Smooth muscle cell (in vitro differentiated cells): ENCODE measurements around the gene AGBL1. TPM values are rescaled to one million over a fixed set of nuclear protein-coding genes. Genes with fewer than 3 reads are reported as not detected.

Experiments
- DNase-seq: peaks from one replicate; lab custom pipeline; 2025; ENCODE audit not compliant: unreplicated experiment; lab: John Stamatoyannopoulos, UW
- H2AFZ ChIP-seq: fragments of 200-600 bp; sonication (generic); 2 replicates; pipeline ENCODE4 v1.6.0; 2016; ENCODE audit warnings: antibody characterized with exemption, low read depth, mild to moderate bottlenecking
- H3F3A ChIP-seq: fragments of 200-600 bp; sonication (generic); 2 replicates; pipeline ENCODE4 v1.6.0; 2017; ENCODE audit warnings: antibody characterized with exemption, low read depth
- H3K27ac ChIP-seq: fragments of 200-600 bp; sonication (generic); 2 replicates; pipeline ENCODE4 v1.5.1; 2016; ENCODE audit warnings: low read depth, mild to moderate bottlenecking
- H3K27me3 ChIP-seq: fragments of 200-600 bp; sonication (generic); 2 replicates; pipeline ENCODE4 v1.6.1; 2016; ENCODE audit warnings: low read depth, mild to moderate bottlenecking
- H3K36me3 ChIP-seq: fragments of 200-600 bp; sonication (generic); 2 replicates; pipeline ENCODE4 v1.5.1; 2016; ENCODE audit warnings: low read depth
- H3K4me1 ChIP-seq: fragments of 200-600 bp; sonication (generic); 2 replicates; pipeline ENCODE4 v1.5.1; 2016; ENCODE audit warnings: low read depth
- H3K4me2 ChIP-seq: fragments of 200-600 bp; sonication (generic); 2 replicates; pipeline ENCODE4 v1.6.0; 2016; ENCODE audit warnings: mild to moderate bottlenecking
- H3K4me3 ChIP-seq: fragments of 200-600 bp; sonication (generic); 2 replicates; pipeline ENCODE4 v1.5.1; 2016; ENCODE audit warnings: mild to moderate bottlenecking
- H3K79me2 ChIP-seq: fragments of 200-600 bp; sonication (generic); 2 replicates; pipeline ENCODE4 v1.6.0; 2016; ENCODE audit warnings: low read depth, mild to moderate bottlenecking
- H3K9ac ChIP-seq: fragments of 200-600 bp; sonication (generic); 2 replicates; pipeline ENCODE4 v1.6.0; 2016; ENCODE audit warnings: low read depth
- H3K9me3 ChIP-seq: fragments of 200-600 bp; sonication (generic); replicated peaks from 2 replicates; pipeline ENCODE4 v1.5.1; 2016; ENCODE audit warnings: low read depth
- H4K20me1 ChIP-seq: fragments of 200-600 bp; sonication (generic); 2 replicates; pipeline ENCODE4 v1.6.0; 2016; ENCODE audit warnings: low read depth
- CTCF ChIP-seq: fragments of 200-600 bp; sonication (generic); IDR thresholded peaks from 2 replicates; pipeline ENCODE4 v1.5.1; 2017; ENCODE audit warnings: borderline replicate concordance, mild to moderate bottlenecking, antibody characterized with exemption; ENCODE audit not compliant: insufficient read depth, poor library complexity, severe bottlenecking
- WGBS: methylation state at CpG from one replicate; pipeline ENCODE4 v1.1.7; 2016; ENCODE audit warnings: low lambda C conversion rate; 5-methylcytosine and 5-hydroxymethylcytosine counted together
- polyA plus RNA-seq: library from polyadenylated mRNA; unstranded; fragments of >200 nt; fragmentation: Nextera tagmentation; extraction: Ambion mirVana; gene quantifications from 2 replicates; pipeline ENCODE4 v1.2.1, GENCODE V29; 2016
- total RNA-seq: library from RNA; depleted of rRNA; stranded (reverse); fragments of >200 nt; gene quantifications from 2 replicates; pipeline ENCODE4 v1.2.3, GENCODE V29; 2014

AGBL1 gene
- total and polyA plus RNA-seq, 2 experiments from 2014 or later: not detected

DNA sequence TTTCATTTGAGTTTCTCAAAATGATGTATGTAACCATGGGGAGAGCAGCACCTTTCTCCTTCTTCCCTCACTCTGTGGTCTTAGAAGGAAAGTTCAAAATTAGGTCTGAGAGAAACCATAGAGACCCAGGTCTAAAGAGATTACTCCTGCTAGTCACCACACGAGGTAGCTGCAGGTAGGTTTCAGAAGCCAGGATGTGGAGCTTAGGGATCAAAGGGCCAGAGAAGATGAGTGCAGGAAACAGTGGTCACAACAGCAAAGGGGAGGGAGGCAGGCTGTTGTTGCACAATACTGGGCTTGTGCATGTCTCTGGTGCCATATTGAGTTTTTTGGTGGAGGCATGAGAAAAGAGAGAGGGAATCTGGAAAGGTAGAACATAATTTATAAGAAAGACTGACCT is 583.6 kb downstream of the AGBL1 start:
- H3K9me3 ChIP-seq: no peaks in the 10 kb centered on the region
- no peak overlapping the region for H3K9ac ChIP-seq
- no peak for TF ChIP-seq CTCF
- 76% methylated on average over 1 of the region's 1 CpG for WGBS
- H3K27me3 ChIP-seq: no peaks in the 10 kb centered on the region
- H2AFZ ChIP-seq: no peak overlapping the region
- H3K4me1 ChIP-seq: no peaks in the 10 kb centered on the region
- no peaks in the 10 kb centered on the region for H3K79me2 ChIP-seq
- no peaks in the 10 kb centered on the region for H3K36me3 ChIP-seq
- DNase-seq: no peak
- no peak overlapping the region for H3K4me2 ChIP-seq
- H3K4me3 ChIP-seq: no peak overlapping the region
- H3F3A ChIP-seq: no peaks in the 10 kb centered on the region
- H3K27ac ChIP-seq: no peak overlapping the region
- H4K20me1 ChIP-seq: no peaks in the 10 kb centered on the region

DNA sequence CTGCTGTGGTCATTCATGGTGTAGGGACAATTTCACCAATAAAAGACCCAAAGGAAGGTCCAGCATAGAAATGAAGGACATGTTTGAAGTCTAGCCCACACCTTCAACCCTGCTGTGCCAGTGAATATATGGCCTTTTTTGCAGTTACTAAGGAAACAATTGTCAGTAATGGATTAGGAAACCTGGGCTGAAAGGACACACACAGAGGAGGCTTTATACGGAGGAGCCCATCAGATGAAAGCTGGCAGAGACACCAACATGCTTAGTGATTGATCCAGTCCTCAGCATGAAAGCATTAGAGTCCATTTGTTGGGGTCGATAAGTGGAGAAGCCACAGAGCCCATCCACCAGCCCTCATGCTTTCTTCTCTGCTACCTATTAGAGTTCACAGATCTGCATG is 584.3 kb downstream of the AGBL1 start:
- Histone ChIP-seq H3K27me3 (no peaks in the 10 kb centered on the region), H3K4me2 (no peak overlapping the region), H3K9me3 (no peaks in the 10 kb centered on the region), H4K20me1 (no peaks in the 10 kb centered on the region), H2AFZ (no peak overlapping the region), H3K79me2 (no peaks in the 10 kb centered on the region), H3K4me1 (no peaks in the 10 kb centered on the region), H3K4me3 (no peak overlapping the region), H3F3A (no peaks in the 10 kb centered on the region), H3K36me3 (no peaks in the 10 kb centered on the region), H3K27ac (no peak overlapping the region), H3K9ac (no peak overlapping the region)
- TF ChIP-seq CTCF: no peak
- DNase-seq: no peak
- WGBS: 93% methylated on average over 2 of the region's 2 CpGs

DNA sequence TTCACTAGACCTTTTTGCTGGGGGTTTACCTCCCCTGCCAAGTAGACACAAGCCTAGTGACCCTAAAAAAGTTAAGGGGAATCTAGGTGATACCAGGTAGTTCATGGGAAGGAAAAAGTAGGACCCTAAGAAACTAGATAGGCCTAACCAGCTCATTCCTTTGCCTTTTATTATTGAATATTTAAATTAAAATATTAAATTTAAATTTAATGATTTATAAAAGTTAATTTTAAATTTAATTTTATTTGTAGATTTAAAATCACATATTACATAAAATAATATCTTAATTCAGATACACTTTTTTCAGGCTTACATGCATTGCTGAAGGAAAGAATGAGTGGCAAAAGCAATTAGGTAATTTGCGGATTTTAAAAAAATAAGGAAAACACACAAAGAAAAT is 584.9 kb downstream of the AGBL1 start:
- H3K4me2 ChIP-seq: no peak overlapping the region
- no peaks in the 10 kb centered on the region for H3K79me2 ChIP-seq
- H3K4me1 ChIP-seq: no peaks in the 10 kb centered on the region
- no peak for TF ChIP-seq CTCF
- no peak overlapping the region for H3K4me3 ChIP-seq
- H4K20me1 ChIP-seq: no peaks in the 10 kb centered on the region
- H3K9me3 ChIP-seq: no peaks in the 10 kb centered on the region
- 91% methylated on average over 1 of the region's 1 CpG for WGBS
- no peaks in the 10 kb centered on the region for H3F3A ChIP-seq
- no peaks in the 10 kb centered on the region for H3K27me3 ChIP-seq
- H3K27ac ChIP-seq: no peak overlapping the region
- no peaks in the 10 kb centered on the region for H3K36me3 ChIP-seq
- no peak overlapping the region for H3K9ac ChIP-seq
- no peak overlapping the region for H2AFZ ChIP-seq
- DNase-seq: no peak

- no peaks in the 10 kb centered on the region for H4K20me1 ChIP-seq
- H3F3A ChIP-seq: no peaks in the 10 kb centered on the region
- no peak overlapping the region for H2AFZ ChIP-seq
- no peak overlapping the region for H3K27ac ChIP-seq
- H3K9me3 ChIP-seq: no peaks in the 10 kb centered on the region
- H3K79me2 ChIP-seq: no peaks in the 10 kb centered on the region
- no peak for TF ChIP-seq CTCF
- no peak overlapping the region for H3K4me3 ChIP-seq
- WGBS: 94% methylated on average over 4 of the region's 4 CpGs
- DNase-seq: no peak
- no peak overlapping the region for H3K9ac ChIP-seq
- H3K36me3 ChIP-seq: no peaks in the 10 kb centered on the region
- peaks cover 8% of the 10 kb centered on the region for H3K4me1 ChIP-seq
- no peak overlapping the region for H3K4me2 ChIP-seq
- H3K27me3 ChIP-seq: no peaks in the 10 kb centered on the region
Measured at GRCh38 chr15:86676002-86676401, 596.3 kb downstream of the AGBL1 start.
